GM18511 (cell line): ENCODE results near the gene MRM2.

Experiments
- ATAC-seq: cut with Tn5 transposase; IDR thresholded peaks from one replicate; pipeline ENCODE4 v1.9.1; 2021; ENCODE audit warnings: mild to moderate bottlenecking, moderate library complexity; ENCODE audit not compliant: unreplicated experiment

MRM2 gene

DNA sequence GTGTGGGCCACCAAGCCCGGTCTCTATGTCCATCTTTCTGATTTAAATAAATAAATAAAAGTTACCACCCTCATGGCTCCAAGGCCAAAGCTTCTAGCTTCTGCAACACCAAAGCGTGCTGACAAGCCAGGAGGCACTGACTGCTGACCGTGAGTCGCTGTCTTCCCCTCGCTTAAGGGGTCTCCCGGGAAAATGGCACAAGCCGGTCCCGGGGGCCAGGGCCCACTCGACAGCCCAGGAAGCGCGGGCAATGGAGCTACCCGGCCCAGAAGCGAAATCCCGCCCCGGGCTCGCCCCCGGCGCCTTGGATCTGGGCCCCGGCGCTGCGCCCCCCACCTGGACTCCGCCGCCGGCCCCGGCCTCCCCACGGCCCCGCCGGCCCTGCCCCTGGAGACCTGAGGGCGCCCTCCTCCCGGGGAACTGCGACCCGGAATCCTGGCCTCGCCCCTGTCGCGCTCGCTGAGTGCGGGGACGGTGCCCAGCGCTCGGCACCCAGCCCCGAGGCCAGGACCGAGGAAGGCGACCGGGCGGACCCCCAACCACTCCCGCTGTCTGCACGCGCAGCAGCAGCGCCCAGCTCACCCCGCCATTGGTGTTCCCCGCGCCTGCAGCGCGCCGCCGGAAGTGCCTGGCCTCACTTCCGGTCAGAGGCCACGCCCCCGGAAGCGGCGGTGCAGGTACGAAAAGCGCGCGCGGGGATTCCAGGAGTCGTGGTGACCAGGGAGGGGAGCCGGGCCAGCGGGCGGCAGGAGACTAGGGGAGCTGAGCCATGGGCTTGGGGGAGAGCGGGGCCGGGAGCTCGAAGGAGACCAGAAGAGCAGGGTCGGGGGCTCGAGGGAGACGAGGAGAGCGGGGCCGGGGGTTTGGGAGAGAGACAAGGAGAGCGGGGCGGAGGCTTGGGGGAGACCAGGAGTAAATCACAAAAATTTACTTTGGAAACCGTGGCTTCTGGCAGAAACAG lies at the start of gene MRM2, which contains the start of gene NUDT1:
TSS of gene MRM2 (minus strand) at position 626 of the 961 bp plus-strand sequence. CDS start at position 590, 36 bp downstream.
TSS of gene NUDT1 (plus strand) at position 647 of the 961 bp plus-strand sequence. CDS start 2,349 bp downstream, outside the sequence.
- peak; percentile 78 for ATAC-seq

DNA sequence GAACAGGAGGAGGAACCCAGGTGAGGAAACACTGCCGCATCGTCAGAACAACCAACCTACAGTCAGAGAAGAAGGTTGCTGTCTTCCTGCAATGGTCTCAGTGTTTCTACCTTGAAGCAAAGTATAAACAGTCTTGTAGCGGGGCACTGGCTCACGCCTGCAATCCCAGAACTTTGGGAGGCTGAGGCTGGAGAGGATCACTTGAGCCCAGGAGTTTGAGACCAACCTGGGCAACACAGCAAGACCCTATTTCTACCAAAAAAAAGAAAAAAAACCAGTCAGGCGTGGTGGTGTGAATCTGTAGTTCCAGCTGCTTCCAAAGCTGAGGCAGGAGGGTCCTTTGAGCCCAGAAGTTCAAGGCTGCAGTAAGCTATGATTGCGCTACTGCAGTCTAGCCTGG lies 48.9 kb upstream of the MRM2 start:
- no peak for ATAC-seq

DNA sequence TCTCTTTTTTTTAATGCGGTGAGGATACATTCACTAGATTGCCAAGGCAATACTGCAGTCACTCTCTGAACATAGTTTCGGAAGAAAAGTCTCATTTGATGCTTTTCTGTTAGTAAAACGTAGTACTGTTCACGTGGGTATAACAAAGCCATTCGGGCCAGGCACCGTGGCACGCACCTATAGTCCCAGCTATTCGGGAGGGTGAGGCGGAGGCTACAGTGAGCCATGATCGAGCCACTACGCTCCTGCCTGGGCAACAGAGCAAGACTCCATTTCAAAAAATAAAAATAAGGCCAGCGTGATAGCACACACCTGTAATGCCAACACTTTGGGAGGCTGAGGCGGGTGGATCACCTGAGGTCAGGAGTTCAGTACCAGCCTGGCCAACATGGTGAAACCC lies 47.6 kb upstream of the MRM2 start:
- no peak for ATAC-seq

DNA sequence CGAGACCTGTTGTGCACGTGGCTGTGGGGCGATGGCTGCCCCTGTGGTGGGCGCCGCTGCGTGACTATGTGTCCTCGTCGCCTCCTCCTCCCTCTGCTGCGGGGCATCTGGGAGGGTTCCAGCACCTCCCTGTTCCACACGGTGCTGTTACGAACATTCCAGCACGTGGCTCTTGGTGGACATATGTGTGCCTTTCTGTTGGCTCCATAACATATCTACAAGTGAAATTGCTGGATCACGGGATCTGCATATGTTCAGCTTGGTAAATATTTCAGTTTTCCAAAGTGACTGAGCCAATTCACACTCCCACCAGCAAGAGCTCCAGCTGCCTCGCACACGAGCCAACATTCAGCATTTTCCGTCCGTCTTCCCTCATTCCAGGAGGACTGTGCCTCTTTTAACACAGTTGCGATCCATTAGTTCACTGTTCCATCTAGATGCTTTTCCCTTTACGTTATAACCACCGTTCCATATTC lies 47.1 kb upstream of the MRM2 start:
- ATAC-seq: no peak

DNA sequence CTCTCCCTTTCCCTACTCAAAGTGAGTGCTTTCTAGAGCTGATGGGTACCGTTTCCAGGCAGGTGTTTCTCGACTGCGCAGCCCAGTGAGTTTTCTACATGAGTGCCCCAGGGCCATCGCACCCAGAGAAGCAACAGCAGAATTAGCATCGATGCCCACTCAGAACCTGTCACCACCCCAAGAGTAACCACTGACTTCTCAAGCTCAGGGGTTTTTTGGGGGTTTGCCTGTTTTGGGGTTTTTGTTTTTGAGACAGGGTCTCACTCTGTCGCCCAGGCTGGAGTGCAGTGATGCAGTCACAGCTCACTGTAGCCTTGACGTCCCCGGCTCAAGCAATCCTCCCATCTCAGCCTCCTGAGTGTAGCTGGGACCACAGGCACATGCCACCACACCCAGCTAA lies 46.5 kb upstream of the MRM2 start:
- ATAC-seq: peak; percentile 79

DNA sequence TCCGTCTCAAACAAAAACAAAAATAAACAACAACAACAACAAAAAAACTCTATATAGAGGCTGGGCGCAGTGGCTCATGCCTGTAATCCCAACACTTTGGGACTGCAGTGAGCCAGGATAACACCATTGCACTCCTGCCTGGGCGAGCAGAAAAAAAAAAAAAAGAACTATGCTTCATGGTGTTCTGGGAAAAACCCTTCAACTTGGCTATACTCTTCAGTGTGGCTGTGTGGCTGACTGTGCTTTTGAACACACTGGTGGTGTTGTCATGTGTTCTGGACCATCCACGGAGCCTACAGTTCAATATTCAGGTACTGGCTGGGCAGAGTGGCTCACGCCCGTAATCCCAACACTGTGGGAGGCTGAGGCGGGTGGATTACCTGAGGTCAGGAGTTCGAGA lies 45.7 kb upstream of the MRM2 start:
- no peak for ATAC-seq

DNA sequence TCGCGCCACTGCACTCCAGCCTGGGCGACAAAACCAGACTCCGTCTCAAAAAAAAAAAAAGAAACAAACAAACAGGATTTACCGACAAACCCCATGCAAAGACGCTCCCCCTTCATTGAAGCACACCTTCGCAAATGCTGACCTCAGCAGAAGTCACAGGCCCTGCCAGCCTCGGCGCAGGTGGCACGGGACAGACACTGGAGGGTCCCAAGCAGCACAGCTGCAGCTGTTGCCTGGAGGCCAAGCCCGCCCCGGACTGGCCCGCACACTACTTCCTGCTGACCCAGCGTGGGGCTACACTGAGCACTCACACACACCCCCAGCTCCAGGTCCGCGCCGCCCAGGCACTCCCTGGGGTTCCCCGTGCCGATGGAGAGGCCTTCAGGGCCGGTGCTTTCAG lies 41.1 kb upstream of the MRM2 start:
- ATAC-seq: no peak

DNA sequence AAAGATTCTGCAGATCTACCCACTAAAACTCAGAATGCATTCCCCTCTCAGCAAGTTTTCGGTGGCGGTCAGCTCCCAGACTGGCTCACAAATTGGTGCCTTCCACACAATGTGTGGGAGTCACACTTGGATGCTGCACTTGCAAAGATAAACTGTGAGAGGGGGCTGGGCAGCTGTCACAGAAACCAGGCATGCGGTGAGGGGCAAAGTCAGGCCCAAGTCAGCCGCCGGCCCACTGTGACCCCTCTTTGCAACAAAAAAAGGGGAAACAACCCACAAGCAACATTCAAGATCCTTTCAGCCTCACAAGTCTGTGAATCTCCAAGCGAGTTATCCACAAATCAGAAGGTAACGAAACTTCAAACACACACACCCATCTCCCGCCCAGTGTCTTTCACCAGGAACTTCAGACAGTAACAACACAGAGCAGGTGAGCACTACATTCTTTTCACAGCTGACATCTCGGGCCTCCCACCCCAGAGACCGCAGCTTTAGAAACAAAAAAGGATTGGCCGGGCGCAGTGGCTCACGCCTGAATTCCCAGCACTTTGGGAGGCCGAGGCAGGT lies 40.3 kb upstream of the MRM2 start:
- no peak for ATAC-seq

DNA sequence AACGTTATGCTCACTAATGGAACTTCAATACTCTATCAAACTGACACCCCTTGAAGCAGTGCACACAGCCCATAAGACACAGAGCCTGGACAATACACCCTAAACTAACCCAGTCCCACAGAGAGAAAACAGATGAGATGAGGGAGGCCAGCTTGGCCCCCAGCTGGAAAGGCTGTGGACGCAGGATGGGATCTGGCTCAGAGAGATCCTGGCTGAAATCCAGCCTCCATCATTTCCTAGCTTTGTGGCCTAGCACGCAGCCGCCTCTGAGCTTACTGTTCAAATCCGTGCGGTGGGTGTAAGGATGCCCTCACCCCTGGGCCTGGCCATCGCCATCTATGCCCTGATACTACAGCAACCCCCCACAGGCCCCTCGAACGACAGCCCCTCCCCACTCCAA lies 39.5 kb upstream of the MRM2 start:
- no peak for ATAC-seq

DNA sequence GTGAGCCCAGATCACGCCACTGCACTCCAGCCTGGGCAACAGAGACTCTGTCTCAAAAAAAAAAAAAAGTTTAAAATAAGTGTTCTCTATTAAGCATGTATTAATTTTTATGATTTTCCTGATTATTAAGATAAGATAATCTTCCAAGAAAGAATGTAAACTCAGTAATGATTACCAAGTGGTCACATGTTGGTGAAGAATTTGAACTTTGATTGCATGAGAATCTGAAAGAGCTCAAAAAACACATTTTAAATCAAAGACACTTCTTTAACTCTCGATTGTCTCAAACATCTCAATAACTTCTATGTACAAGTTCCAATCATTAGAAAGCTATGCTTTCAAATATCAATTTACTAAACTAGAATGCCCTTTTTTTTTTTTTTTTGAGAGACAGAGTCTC lies 38.4 kb upstream of the MRM2 start:
- ATAC-seq: no peak

DNA sequence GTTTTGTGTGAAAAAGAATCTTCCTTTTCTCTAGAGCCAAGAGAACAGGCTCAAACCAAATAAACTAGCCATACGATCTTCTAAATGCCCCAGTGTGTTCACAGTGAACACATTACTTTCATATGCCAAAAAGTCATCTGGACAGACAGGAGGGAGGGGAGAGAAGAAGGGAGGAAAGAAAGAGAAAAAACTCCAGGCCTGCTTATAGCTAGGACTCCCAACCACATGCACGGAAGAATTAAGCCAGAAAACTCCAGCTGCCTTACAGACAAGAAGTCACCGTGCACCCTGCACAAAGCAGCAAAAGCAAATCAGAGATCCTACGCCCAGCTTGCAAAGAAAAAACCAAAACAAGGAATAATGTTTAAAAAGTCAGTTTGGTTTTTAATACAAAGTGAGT lies 37.9 kb upstream of the MRM2 start:
- no peak for ATAC-seq

DNA sequence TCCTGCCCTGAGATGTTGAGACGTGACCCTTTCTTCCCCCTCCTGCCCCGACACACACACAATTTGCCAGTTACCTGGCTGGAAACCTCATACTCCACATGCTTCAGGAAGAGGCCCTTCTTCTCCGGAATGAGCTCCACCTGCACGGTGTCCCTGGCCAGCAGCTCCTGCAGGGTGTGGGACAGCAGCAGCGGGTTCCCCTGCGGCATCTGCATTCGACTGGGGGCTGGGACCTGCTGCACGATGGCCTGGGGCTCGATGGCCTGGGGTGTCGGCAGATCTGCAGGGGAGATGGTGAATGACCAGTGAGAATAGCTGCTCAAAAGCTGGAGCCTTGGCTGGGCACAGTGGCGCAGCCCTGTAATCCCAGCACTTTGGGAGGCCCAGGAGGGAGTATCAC lies 36.0 kb upstream of the MRM2 start:
- ATAC-seq: no peak

DNA sequence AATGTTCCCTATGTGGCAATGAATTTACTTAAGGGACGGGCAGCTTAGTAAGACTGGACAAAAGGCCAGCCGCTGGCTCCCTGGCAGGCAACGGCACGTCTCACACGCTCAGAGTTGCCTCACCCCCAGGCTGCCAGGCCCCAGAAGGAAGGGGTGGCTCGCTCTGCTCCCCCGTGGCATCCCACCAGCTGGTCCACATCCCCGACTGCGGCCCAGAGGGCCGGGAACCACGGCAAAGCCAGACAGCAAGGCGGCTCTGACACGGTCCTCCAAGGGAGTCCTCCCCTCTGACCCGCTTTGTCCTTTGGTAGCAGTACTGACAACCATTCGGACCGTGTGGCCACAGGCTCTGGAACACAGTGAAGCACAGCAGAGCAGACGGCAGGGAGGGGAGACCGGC lies 34.1 kb upstream of the MRM2 start:
- no peak for ATAC-seq

DNA sequence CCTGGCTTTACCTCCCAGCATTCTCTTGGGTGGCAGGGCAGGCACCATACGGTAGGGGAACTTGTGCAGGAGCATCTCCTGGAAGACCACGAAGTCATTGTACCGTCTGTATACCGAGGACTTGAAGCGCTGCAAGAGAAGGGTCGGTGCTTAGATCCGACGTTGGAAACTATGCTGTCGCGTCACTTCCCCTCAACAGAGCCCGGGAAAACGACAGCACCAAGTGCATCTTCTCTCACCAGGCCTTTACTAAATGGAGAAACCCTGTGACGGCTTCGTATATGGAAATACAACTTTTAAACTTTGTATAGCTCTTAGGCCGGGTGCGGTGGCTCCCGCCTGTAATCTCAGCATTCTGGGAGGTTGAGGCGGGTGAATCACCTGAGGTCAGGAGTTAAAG lies 33.1 kb upstream of the MRM2 start:
- no peak for ATAC-seq

DNA sequence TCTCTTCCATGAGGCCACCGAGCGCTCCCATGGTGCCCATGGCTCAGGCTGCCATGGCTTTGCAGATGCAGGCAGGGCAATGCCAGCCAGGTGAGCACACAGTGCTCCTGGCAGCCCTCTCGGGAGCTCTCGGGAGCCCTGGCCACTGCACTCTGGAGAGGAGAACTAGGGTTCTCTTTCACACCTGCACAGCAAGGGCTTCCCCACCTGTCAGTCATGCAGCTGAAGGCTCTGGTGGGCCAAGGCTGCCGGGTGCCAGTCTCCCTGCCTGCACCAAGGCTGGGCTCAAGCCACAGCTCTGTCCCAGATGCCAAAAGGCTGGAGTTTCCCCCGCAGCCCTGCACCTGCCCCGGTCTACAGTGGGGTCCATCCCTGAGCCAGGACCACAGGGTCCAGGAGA lies 32.7 kb upstream of the MRM2 start:
- ATAC-seq: no peak

DNA sequence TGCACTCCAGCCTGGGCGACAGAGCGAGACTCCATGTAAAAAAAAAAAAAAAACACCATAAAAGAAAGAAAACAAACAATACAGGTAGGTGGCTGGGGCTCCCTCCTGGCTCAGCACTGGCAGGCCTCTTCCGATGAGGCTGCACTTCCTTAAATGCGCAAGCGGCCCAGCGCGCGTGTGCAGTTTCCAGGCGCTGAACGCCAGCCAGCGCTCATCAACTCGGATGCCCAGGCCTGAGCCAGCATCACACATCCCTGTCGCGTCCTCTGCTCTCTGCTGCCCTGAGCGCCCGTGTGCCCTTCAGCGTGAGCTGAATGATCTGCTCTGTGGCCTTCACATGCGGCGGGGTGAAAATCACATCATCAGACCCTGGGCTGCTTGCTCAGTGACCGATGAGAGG lies 31.9 kb upstream of the MRM2 start:
- ATAC-seq: no peak

DNA sequence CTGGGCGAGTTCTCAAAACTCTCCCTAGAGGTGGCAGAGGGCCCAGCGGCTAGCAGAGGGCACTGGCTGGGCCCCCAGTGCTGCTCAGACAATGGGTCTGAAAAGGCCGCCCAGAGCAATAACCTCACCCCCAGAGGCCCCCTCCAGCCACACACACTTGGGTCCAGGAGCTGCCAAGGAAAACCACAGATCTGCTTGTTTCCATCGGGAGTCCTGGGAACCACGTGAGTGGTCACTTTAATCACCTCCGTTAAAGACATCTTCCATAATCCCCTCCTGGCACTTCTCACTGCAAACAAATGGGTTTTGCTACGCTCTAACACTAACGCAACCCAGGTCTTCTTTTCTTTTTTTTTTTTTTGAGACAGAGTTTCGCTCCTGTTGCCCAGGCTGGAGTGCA lies 30.0 kb upstream of the MRM2 start:
- ATAC-seq: no peak

DNA sequence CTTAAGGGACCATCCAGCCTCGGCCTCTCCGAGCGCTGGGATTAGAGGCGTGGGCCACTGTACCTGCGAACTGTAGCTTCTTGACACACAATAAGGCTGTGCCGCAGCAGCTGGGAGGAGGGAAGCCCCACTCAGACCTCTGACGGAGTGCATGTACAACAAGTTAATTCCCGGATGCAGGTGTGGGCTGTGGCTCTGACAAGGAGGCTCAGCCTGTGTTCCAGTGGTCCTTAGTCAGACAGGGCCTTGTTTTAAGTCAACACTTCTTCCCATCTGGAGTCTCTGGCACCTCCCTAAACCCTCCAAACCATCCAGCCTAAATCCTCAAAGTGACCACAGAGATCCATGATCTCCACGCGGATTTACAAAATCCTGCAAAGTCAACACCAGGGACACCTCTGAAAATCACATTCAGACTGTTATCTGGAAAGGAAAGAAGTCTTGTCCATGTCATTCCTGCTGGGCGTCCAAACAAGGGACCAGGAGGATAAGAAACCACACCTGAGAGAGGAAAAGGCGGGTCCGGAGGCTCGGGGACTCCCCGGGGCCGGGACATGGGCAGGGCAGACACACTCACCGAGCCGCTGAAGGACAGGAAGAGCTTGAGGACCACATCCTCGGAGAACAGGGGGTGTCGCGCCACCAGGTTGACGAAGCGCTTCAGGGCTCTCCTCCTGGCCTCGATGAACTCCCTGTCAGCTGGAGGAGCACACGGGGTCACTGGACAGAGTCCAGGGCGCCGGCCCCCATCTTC lies 29.4 kb upstream of the MRM2 start:
- no peak for ATAC-seq

DNA sequence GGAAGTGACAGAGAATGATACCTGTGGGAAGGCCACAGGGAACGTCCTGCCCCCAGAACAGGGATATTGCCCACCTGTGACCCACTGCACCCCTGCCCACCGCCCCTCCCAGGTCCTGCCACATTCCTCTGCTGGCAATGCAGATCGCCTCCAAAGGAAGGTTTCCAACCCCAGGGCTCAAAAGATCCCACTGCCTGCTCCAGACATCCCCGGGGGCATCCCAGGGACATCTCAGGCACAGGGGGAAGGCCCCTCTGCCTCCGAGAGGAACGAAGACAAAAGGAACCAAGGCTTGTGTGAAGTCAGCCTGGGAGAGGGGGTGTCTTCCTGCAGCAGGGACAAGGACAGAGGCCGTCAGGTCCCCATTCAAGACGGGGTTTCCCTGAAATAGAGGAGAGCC lies 28.5 kb upstream of the MRM2 start:
- no peak for ATAC-seq

DNA sequence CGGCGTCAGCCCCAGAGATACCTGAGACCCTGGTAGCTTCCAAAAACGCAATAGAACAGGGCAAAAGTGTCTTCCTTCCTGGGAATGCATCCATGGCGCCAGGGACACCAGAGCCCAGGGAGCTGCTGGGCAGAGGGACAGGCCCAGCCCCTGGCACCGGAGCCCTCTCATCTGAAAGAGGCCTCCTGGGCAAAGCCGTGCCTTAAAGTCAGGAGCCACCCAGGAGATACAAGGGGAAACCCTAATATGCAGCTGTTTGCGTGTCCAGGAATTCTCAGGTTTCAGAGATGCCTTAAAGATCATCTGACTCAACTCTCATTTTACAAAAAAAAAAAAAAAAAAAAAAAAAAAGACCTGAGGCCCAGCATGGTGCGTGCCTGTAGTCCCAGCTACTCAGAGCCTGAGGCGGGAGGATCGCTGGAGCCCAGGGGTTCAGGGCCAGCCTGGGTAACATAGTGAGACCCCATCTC lies 28.0 kb upstream of the MRM2 start:
- ATAC-seq: no peak
